Thoracic aorta (tissue), 2 donors: ENCODE results near the gene ANTXR1. TPM values are rescaled to one million over a fixed set of nuclear protein-coding genes. Genes with fewer than 3 reads are reported as not detected.

Source experiments
- ATAC-seq: fragments of 150-250 bp; one replicate; pipeline ENCODE4 v1.8.0; 2017; ENCODE audit warnings: low read depth; ENCODE audit not compliant: insufficient number of reproducible peaks, low FRiP score
- DNase-seq: peaks from one replicate; pipeline ENCODE4 v3.0.0-alpha.2; 2020; ENCODE audit warnings: low spot score
- H3K27ac ChIP-seq, 2 donors: fragments of 200-600 bp; sonication (generic); 1 replicate in 1 of 2; 2 replicates in 1 of 2; pipeline ENCODE4 v1.5.1; 2016; ENCODE audit warnings: mild to moderate bottlenecking in 2 of 2, moderate library complexity in 2 of 2
- H3K27me3 ChIP-seq: fragments of 200-600 bp; sonication (generic); replicated peaks from 2 replicates; pipeline ENCODE4 v1.6.0; 2016; ENCODE audit warnings: mild to moderate bottlenecking; ENCODE audit not compliant: insufficient read depth
- H3K36me3 ChIP-seq: fragments of 200-600 bp; sonication (generic); one replicate; pipeline ENCODE4 v1.5.1; 2016
- H3K4me1 ChIP-seq, 2 donors: fragments of 200-600 bp; sonication (generic); 1 replicate in 1 of 2; 2 replicates in 1 of 2; pipeline versions ENCODE4 v1.5.1 to v1.6.0; 2016; ENCODE audit warnings: low read depth in 2 of 2, mild to moderate bottlenecking in 1 of 2; ENCODE audit not compliant: control insufficient read depth in 1 of 2
- H3K4me3 ChIP-seq: fragments of 200-600 bp; sonication (generic); 2 replicates; pipeline ENCODE4 v1.5.1; 2016; ENCODE audit warnings: mild to moderate bottlenecking
- H3K9me3 ChIP-seq: fragments of 200-600 bp; sonication (generic); 2 replicates; pipeline ENCODE4 v1.5.1; 2016
- total RNA-seq, 2 donors: library from RNA; depleted of rRNA; stranded (reverse); fragments of >200 nt; gene quantifications; one replicate each; pipeline versions ENCODE4 v1.1.0 to v1.2.3, GENCODE V29; 2016
- TF ChIP-seq, protein P1 (sequence below): fragments of 200-600 bp; sonication (generic); IDR thresholded peaks from one replicate; pipeline ENCODE4 v1.5.1; 2019; ENCODE audit warnings: antibody characterized with exemption

ANTXR1 gene
- total RNA-seq, 2 donors from 2014 or later = 253 to 313 TPM

DNA sequence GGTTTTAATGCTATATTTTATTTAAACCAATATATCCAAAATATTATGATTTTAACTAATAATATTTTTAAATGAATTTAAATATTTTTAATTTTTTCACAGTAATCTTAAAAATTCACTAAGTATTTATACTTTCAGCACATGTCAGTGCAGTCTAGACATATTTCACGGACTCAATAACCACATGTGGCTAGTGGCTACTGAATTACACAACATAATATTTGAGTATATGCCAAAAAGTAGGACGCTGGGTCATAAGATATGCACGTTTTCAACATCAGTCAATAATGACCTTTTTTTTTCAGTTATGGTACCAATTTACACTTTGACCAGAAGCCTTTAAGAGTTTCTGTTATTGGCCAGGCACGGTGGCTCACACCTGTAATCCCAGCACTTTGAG is 256.4 kb downstream of the ANTXR1 start:
- H3K36me3 ChIP-seq = no peaks in the 10 kb centered on the region
- no peaks in the 10 kb centered on the region for H3K27me3 ChIP-seq
- peaks cover 13 to 21% of the 10 kb centered on the region in 2 donors for H3K4me1 ChIP-seq
- no peaks in the 10 kb centered on the region for H3K9me3 ChIP-seq
- no peak overlapping the region for H3K27ac ChIP-seq
- no peak overlapping the region for H3K4me3 ChIP-seq
- no peak for ATAC-seq
- TF ChIP-seq, protein P1, sequence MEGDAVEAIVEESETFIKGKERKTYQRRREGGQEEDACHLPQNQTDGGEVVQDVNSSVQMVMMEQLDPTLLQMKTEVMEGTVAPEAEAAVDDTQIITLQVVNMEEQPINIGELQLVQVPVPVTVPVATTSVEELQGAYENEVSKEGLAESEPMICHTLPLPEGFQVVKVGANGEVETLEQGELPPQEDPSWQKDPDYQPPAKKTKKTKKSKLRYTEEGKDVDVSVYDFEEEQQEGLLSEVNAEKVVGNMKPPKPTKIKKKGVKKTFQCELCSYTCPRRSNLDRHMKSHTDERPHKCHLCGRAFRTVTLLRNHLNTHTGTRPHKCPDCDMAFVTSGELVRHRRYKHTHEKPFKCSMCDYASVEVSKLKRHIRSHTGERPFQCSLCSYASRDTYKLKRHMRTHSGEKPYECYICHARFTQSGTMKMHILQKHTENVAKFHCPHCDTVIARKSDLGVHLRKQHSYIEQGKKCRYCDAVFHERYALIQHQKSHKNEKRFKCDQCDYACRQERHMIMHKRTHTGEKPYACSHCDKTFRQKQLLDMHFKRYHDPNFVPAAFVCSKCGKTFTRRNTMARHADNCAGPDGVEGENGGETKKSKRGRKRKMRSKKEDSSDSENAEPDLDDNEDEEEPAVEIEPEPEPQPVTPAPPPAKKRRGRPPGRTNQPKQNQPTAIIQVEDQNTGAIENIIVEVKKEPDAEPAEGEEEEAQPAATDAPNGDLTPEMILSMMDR = no peak
- no peak for DNase-seq

DNA sequence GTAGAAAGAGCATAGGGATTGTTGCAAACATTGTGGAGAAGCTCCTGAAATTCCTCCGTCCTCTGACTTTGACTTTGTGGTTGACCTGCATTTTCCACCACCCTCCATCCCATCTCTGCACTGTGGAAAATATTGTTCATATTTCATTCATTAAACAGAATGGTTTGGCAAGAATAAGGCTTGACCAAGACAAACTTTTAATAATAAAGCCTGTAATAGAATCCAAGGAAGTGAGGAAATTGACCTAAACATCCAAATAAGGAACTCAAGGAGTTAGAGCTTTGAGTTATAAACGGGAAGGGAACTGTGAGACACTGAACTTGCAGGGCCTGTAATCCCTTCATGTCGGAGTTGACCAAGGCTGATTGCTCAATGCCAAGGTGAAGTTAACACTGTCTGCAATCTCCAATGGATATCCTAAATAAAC is 258.9 kb downstream of the ANTXR1 start:
- Histone ChIP-seq H3K27ac (peak overlapping the region in 1 of 2 donors; percentile 59), H3K27me3 (no peaks in the 10 kb centered on the region), H3K9me3 (no peaks in the 10 kb centered on the region), H3K4me3 (peak overlapping the region; percentile 5), H3K36me3 (no peaks in the 10 kb centered on the region), H3K4me1 (peaks cover 13 to 21% of the 10 kb centered on the region in 2 donors)
- TF ChIP-seq, protein P1 = no peak
- peak; percentile 77 for ATAC-seq
- DNase-seq = no peak

DNA sequence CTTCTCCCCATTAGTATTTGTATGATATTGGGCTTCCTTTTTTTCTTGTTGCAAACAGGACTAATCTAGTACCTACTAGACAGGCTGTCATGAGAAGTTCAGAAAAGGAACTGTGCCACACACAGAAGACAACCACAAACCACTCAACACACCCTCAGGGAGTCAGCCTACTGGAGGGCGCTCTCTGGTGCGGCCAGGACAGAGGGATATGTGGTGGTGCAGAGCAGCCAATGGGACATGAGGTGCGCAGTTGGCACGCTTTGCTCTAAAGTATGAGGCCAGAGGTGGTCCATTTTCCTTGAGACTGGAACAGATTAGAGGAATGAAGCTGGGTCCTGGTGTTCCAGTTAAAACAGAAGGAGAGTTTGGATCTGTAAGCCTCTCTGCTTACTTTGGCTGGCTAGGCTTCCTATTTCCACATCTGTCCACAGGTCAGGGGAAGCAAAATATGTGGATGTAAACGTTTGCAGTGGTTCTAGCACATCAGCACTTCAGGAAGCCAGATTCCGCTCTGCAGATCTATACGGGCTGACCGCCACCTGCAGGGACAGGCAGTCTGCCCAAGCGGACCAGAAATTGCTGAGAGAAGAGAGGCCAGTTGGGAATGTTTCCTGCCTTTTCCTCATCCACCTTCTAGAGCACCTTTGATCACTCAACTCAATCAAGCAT is 260.0 kb downstream of the ANTXR1 start:
- Histone ChIP-seq H3K27me3 (no peaks in the 10 kb centered on the region), H3K27ac (no peak overlapping the region), H3K9me3 (no peaks in the 10 kb centered on the region), H3K36me3 (no peaks in the 10 kb centered on the region), H3K4me1 (peaks cover 13 to 21% of the 10 kb centered on the region in 2 donors), H3K4me3 (no peak overlapping the region)
- TF ChIP-seq, protein P1 = no peak
- ATAC-seq (no peak), DNase-seq (no peak)

DNA sequence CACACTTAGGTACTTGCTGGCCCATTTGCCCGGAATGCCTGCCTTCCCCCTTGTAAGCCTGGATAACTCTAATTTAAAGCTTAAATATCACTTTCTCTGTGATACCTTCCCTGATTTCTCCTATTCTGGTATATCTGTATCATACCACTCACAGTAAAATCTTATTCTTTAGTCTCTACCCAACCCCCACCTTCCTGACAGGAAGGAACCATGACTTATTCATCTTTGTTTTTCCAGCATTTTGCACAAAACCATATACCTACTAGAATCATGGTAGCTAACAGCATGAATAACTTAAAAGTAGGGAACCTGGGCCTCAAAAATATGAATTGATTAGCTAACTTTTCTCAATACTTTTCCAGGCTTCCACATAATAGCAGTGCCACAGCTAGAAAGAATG is 262.5 kb downstream of the ANTXR1 start:
- H3K4me1 ChIP-seq = peaks cover 13 to 21% of the 10 kb centered on the region in 2 donors
- DNase-seq (no peak), ATAC-seq (no peak)
- no peaks in the 10 kb centered on the region for H3K9me3 ChIP-seq
- H3K27ac ChIP-seq = no peak overlapping the region
- no peaks in the 10 kb centered on the region for H3K27me3 ChIP-seq
- no peak overlapping the region for H3K4me3 ChIP-seq
- H3K36me3 ChIP-seq = no peaks in the 10 kb centered on the region
- TF ChIP-seq, protein P1 = no peak

DNA sequence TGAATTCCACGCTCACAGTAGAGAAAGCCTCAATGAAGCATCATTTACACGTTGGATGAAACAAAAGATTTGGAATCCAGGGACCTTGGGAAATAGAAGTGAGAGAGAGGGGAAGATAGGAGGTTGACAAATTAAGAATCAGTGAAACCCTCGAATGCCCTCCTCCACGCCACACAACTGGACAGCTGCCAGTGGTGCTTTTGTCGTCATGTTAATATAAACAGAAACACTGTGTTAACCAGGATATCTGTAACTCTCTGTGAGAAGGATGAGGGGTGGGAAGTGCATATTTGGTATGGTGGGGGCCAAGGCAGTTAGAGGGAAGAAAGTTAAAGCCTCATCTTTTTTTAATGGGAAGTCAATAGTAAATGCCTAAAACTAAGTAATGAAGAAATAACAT is 265.4 kb downstream of the ANTXR1 start:
- ATAC-seq = no peak
- Histone ChIP-seq H3K27ac (no peak overlapping the region), H3K27me3 (no peaks in the 10 kb centered on the region), H3K4me1 (no peaks in the 10 kb centered on the region), H3K9me3 (no peaks in the 10 kb centered on the region), H3K4me3 (no peak overlapping the region), H3K36me3 (no peaks in the 10 kb centered on the region)
- no peak for DNase-seq
- TF ChIP-seq, protein P1 = no peak
